ENCODE data around the gene GAB2.

Gene GAB2

GRCh38 chr11:78262238-78262637, 155.4 kb downstream of the GAB2 start:
- no peak for TF ChIP-seq CTCF (IDR thresholded peaks at IDR 0.05; ENCODE audit: extremely low read depth, insufficient read depth, missing control alignments)
- in situ Hi-C loops (cut with MboI; ENCODE audit: low pct_unique_long_range_greater_than_20kb, low sequenced_read_pairs, unreplicated experiment), result no loop called here
- no peak for DNase-seq (ENCODE audit: low spot score)

GRCh38 chr11:78261828-78262227, 155.8 kb downstream of the GAB2 start:
- no peak for TF ChIP-seq CTCF (IDR thresholded peaks at IDR 0.05; ENCODE audit: extremely low read depth, insufficient read depth, missing control alignments)
- in situ Hi-C loops (cut with MboI; ENCODE audit: low pct_unique_long_range_greater_than_20kb, low sequenced_read_pairs, unreplicated experiment), result no loop called here
- no peak for DNase-seq (ENCODE audit: low spot score)

- DNase-seq (ENCODE audit: low spot score), result no peak
- in situ Hi-C loops (cut with MboI; ENCODE audit: low pct_unique_long_range_greater_than_20kb, low sequenced_read_pairs, unreplicated experiment), result no loop called here
- no peak for TF ChIP-seq CTCF (IDR thresholded peaks at IDR 0.05; ENCODE audit: extremely low read depth, insufficient read depth, missing control alignments)
These were observed 156.3 kb downstream of the GAB2 start for GRCh38 chr11:78261367-78261766.

GRCh38 chr11:78259777-78260487, 157.7 kb downstream of the GAB2 start:
- TF ChIP-seq CTCF (IDR thresholded peaks at IDR 0.05; ENCODE audit: extremely low read depth, insufficient read depth, missing control alignments), result no peak
- no peak for DNase-seq (ENCODE audit: low spot score)
- in situ Hi-C loops (cut with MboI; ENCODE audit: low pct_unique_long_range_greater_than_20kb, low sequenced_read_pairs, unreplicated experiment), result no loop called here

- no peak for TF ChIP-seq CTCF (IDR thresholded peaks at IDR 0.05; ENCODE audit: extremely low read depth, insufficient read depth, missing control alignments)
- in situ Hi-C loops (cut with MboI; ENCODE audit: low pct_unique_long_range_greater_than_20kb, low sequenced_read_pairs, unreplicated experiment), result no loop called here
- no peak for DNase-seq (ENCODE audit: low spot score)
These were observed 160.0 kb downstream of the GAB2 start for GRCh38 chr11:78257654-78258053.

GRCh38 chr11:78256962-78257361, 160.7 kb downstream of the GAB2 start:
- DNase-seq (ENCODE audit: low spot score), result no peak
- in situ Hi-C loops (cut with MboI; ENCODE audit: low pct_unique_long_range_greater_than_20kb, low sequenced_read_pairs, unreplicated experiment), result no loop called here

More at GRCh38 chr11:78256962-78257361, 160.7 kb downstream of the GAB2 start:
- no peak for TF ChIP-seq CTCF (IDR thresholded peaks at IDR 0.05; ENCODE audit: extremely low read depth, insufficient read depth, missing control alignments)

All from GM13977 (cell line).